SK-N-SH treated with all-trans-retinoic acid at 6 μM for 48 hours (cell line): ENCODE results near the gene TSEN2.

Source experiments
- ARNTL ChIP-seq: fragments of 450-650 bp; formaldehyde crosslinking; IDR thresholded peaks from 2 replicates; pipeline ENCODE4 v1.5.0; 2020; ENCODE audit warnings: low read depth, mild to moderate bottlenecking, moderate library complexity, borderline replicate concordance
- CSDC2 ChIP-seq: fragments of 250-450 bp; sonication (Bioruptor Pico); IDR thresholded peaks from 2 replicates; pipeline ENCODE4 v1.5.0; 2020; ENCODE audit warnings: mild to moderate bottlenecking, moderate library complexity
- PATZ1 ChIP-seq: fragments of 250-450 bp; sonication (Bioruptor Pico); IDR thresholded peaks from 2 replicates; pipeline ENCODE4 v1.8.0; 2020; ENCODE audit warnings: mild to moderate bottlenecking, moderate library complexity, borderline replicate concordance
- RARB ChIP-seq: fragments of 250-450 bp; sonication (Bioruptor Pico); IDR thresholded peaks from 2 replicates; pipeline ENCODE4 v1.8.0; 2021; ENCODE audit warnings: mild to moderate bottlenecking, moderate library complexity
- ZC3H10 ChIP-seq: fragments of 250-450 bp; sonication (Bioruptor Pico); IDR thresholded peaks from 2 replicates; pipeline ENCODE4 v1.5.1; 2021; ENCODE audit warnings: mild to moderate bottlenecking, moderate library complexity
- ZNF565 ChIP-seq: fragments of 450-650 bp; formaldehyde crosslinking; conservative IDR thresholded peaks from 2 replicates; pipeline ENCODE4 v1.5.0; 2020; ENCODE audit warnings: low read depth, mild to moderate bottlenecking, moderate library complexity

- TF ChIP-seq RARB, result no peak
- TF ChIP-seq ARNTL, result no peak
- TF ChIP-seq ZC3H10 (CRISPR knock-in tag), result no peak
- TF ChIP-seq CSDC2 (CRISPR knock-in tag), result no peak
- no peak for TF ChIP-seq PATZ1 (CRISPR knock-in tag)
- TF ChIP-seq ZNF565 (CRISPR knock-in tag), result no peak
Observed at GRCh38 chr3:12447075-12447474, 37.2 kb upstream of the TSEN2 start.
